IMR-90 (cell line): ENCODE results near the gene SCTR. TPM values are rescaled to one million over a fixed set of nuclear protein-coding genes. Genes with fewer than 3 reads are reported as not detected.

Source experiments
- ATAC-seq: fragments of 200-7000 bp; cut with Tn5 transposase; 2 replicates; pipeline ENCODE4 v1.9.1; 2020; ENCODE audit warnings: low read depth, mild to moderate bottlenecking, moderate library complexity
- BruUV-seq: library from RNA; stranded (reverse); fragments of 400-500 nt; replicated peaks from 2 replicates; lab custom pipeline; 2021; lab: Mats Ljungman, UMichigan
- CTCF ChIA-PET: fragments of 300-600 bp; formaldehyde crosslinking; extraction: SDS; loops from one replicate; lab custom pipeline; 2021; ENCODE audit warnings: antibody characterized with exemption; lab: Yijun Ruan, JAX
- POLR2A ChIA-PET: fragments of 300-600 bp; sonication (Branson Sonifier 250); formaldehyde crosslinking; loops from one replicate; lab custom pipeline; 2022; ENCODE audit warnings: antibody characterized with exemption; ENCODE audit not compliant: unreplicated experiment; lab: Charles Lee
- DNase-seq: peaks from one replicate; pipeline ENCODE4 v3.0.0; 2013
- H2AFZ ChIP-seq: replicated peaks from 2 replicates; pipeline ENCODE3; 2013; ENCODE audit warnings: low read length, mild to moderate bottlenecking; ENCODE audit not compliant: poor library complexity
- H2AK5ac ChIP-seq: 2 replicates; pipeline ENCODE4 v1.6.1; 2013; ENCODE audit warnings: low read depth, low read length, inconsistent platforms
- H2AK9ac ChIP-seq: replicated peaks from 2 replicates; pipeline ENCODE3; 2013; ENCODE audit warnings: mild to moderate bottlenecking, low read depth, low read length, moderate library complexity; ENCODE audit not compliant: poor library complexity
- H2BK120ac ChIP-seq: 2 replicates; pipeline ENCODE4 v1.6.1; 2013; ENCODE audit warnings: low read depth, low read length, inconsistent platforms
- H2BK15ac ChIP-seq: 3 replicates; pipeline ENCODE4 v1.6.1; 2013; ENCODE audit warnings: low read depth, low read length, inconsistent platforms
- H2BK20ac ChIP-seq: 2 replicates; pipeline ENCODE4 v1.6.1; 2013; ENCODE audit warnings: low read depth, mild to moderate bottlenecking, inconsistent platforms, low read length, moderate library complexity
- H2BK5ac ChIP-seq: 2 replicates; pipeline ENCODE4 v1.6.1; 2013; ENCODE audit warnings: mild to moderate bottlenecking, low read depth, low read length, inconsistent platforms; ENCODE audit not compliant: poor library complexity, severe bottlenecking
- H3K14ac ChIP-seq: replicated peaks from 2 replicates; pipeline ENCODE4 v1.6.1; 2013; ENCODE audit warnings: low read depth, low read length, inconsistent platforms
- H3K18ac ChIP-seq: 2 replicates; pipeline ENCODE4 v1.6.1; 2013; ENCODE audit warnings: low read depth, low read length, control low read depth
- H3K23ac ChIP-seq: 2 replicates; pipeline ENCODE4 v1.6.1; 2013; ENCODE audit warnings: low read depth, low read length, inconsistent platforms
- H3K27ac ChIP-seq: 2 replicates; pipeline ENCODE4 v1.5.1; 2013; ENCODE audit warnings: mild to moderate bottlenecking, control low read depth, low read length; ENCODE audit not compliant: insufficient read depth
- H3K27me3 ChIP-seq: 2 replicates; pipeline ENCODE4 v1.6.1; 2013; ENCODE audit warnings: low read length; ENCODE audit not compliant: control insufficient read depth, insufficient read depth
- H3K36me3 ChIP-seq: 2 replicates; pipeline ENCODE4 v1.6.1; 2013; ENCODE audit warnings: low read length, mixed read lengths; ENCODE audit not compliant: control insufficient read depth, insufficient read depth
- H3K4ac ChIP-seq: 2 replicates; pipeline ENCODE4 v1.6.1; 2013; ENCODE audit warnings: low read depth, low read length, inconsistent platforms
- H3K4me1 ChIP-seq: 2 replicates; pipeline ENCODE4 v1.6.1; 2013; ENCODE audit warnings: low read length, mixed read lengths; ENCODE audit not compliant: control insufficient read depth, insufficient read depth
- H3K4me2 ChIP-seq: 2 replicates; pipeline ENCODE4 v1.6.1; 2013; ENCODE audit warnings: low read depth, mild to moderate bottlenecking, control low read depth, low read length, moderate library complexity
- H3K4me3 ChIP-seq: 2 replicates; pipeline ENCODE4 v1.5.1; 2013; ENCODE audit warnings: low read depth, mild to moderate bottlenecking, control low read depth, low read length, moderate library complexity; ENCODE audit not compliant: insufficient read depth
- H3K56ac ChIP-seq: 2 replicates; pipeline ENCODE4 v1.6.1; 2013; ENCODE audit warnings: low read length, inconsistent platforms; ENCODE audit not compliant: insufficient read depth; ENCODE audit errors: extremely low read depth
- H3K79me1 ChIP-seq, 2 experiments: 2 replicates each; pipeline ENCODE4 v1.6.1; 2013; ENCODE audit warnings: low read length in 2 of 2, inconsistent platforms in 1 of 2, low read depth in 1 of 2
- H3K9ac ChIP-seq: 2 replicates; pipeline ENCODE4 v1.6.1; 2013; ENCODE audit warnings: low read depth, low read length, control low read depth
- H3K9me1 ChIP-seq: 2 replicates; pipeline ENCODE4 v1.6.1; 2013; ENCODE audit warnings: low read length, inconsistent platforms; ENCODE audit not compliant: insufficient read depth
- H3K9me3 ChIP-seq: 2 replicates; pipeline ENCODE4 v1.6.1; 2013; ENCODE audit warnings: low read length; ENCODE audit not compliant: control insufficient read depth, insufficient read depth
- H4K20me1 ChIP-seq: 2 replicates; pipeline ENCODE4 v1.6.1; 2013; ENCODE audit warnings: low read length, inconsistent platforms; ENCODE audit not compliant: insufficient read depth
- H4K5ac ChIP-seq: 2 replicates; pipeline ENCODE4 v1.6.1; 2013; ENCODE audit warnings: mild to moderate bottlenecking, low read depth, low read length, control low read depth
- H4K8ac ChIP-seq, 2 experiments: 2 replicates each; pipeline ENCODE4 v1.6.1; 2013; ENCODE audit warnings: low read depth in 2 of 2, low read length in 2 of 2, control low read depth in 1 of 2, inconsistent platforms in 1 of 2
- H4K91ac ChIP-seq: 2 replicates; pipeline ENCODE4 v1.6.1; 2013; ENCODE audit warnings: low read depth, low read length, inconsistent platforms; ENCODE audit not compliant: insufficient read depth
- CHD1 ChIP-seq: IDR thresholded peaks from 2 replicates; pipeline ENCODE4 v1.6.1; 2012; ENCODE audit warnings: low read depth, low read length, improper control_type of control experiment
- MAZ ChIP-seq: IDR thresholded peaks from 2 replicates; pipeline ENCODE4 v1.6.1; 2012; ENCODE audit warnings: low read depth, mild to moderate bottlenecking, low read length, improper control_type of control experiment, moderate library complexity, borderline replicate concordance
- POLR2A ChIP-seq: IDR thresholded peaks from 2 replicates; pipeline ENCODE4 v1.6.1; 2012; ENCODE audit warnings: mild to moderate bottlenecking, low read depth, low read length
- RFX5 ChIP-seq: IDR thresholded peaks from 2 replicates; pipeline ENCODE4 v1.8.0; 2012; ENCODE audit warnings: low read depth, mild to moderate bottlenecking, low read length, moderate library complexity
- WGBS, 2 experiments: methylation state at CpG; one replicate each; pipeline versions ENCODE4 v1.1.5 to v1.1.7; 2013; ENCODE audit warnings: missing lambda C conversion rate in 2 of 2; ENCODE audit not compliant: insufficient read length in 1 of 2; ENCODE audit errors: extremely low coverage in 2 of 2; 5-methylcytosine and 5-hydroxymethylcytosine counted together
- dilution Hi-C: fragments of 300-500 bp; cut with HindIII; formaldehyde crosslinking; loops from one replicate; pipeline ENCODE4 v1.14.3; 2018; ENCODE audit warnings: low sequenced_read_pairs; ENCODE audit not compliant: unreplicated experiment
- in situ Hi-C: fragments of 300-500 bp; cut with MboI; formaldehyde crosslinking; loops from 3 replicates; pipeline ENCODE4 v1.14.3; 2019; ENCODE audit warnings: low sequenced_read_pairs, inconsistent platforms, mixed read lengths
- intact Hi-C: fragments of 100-400 bp; cut with micrococcal nuclease; formaldehyde crosslinking; loops from 2 replicates; pipeline ENCODE4 v1.10.0; 2022
- polyA plus RNA-seq, 3 experiments: library from polyadenylated mRNA; depleted of rRNA; stranded (reverse); fragments of >200 nt; gene quantifications; 2 replicates each; pipeline ENCODE4 v1.2.3, GENCODE V29; 2012; ENCODE audit warnings: low replicate concordance in 1 of 3
- total RNA-seq: library from RNA; depleted of rRNA; stranded (reverse); fragments of >200 nt; gene quantifications from 2 replicates; pipeline ENCODE4 v1.2.3, GENCODE V29; 2012
- TF ChIP-seq, protein P1 (sequence below): fragments of 150-350 bp; IDR thresholded peaks from 2 replicates; pipeline ENCODE4 v1.6.1; 2016; ENCODE audit warnings: low read depth, mild to moderate bottlenecking, low read length, moderate library complexity, borderline replicate concordance

SCTR gene
- total and polyA plus RNA-seq, 2 of the 4 experiments (the other 2 are of a cell fraction): not detected

DNA sequence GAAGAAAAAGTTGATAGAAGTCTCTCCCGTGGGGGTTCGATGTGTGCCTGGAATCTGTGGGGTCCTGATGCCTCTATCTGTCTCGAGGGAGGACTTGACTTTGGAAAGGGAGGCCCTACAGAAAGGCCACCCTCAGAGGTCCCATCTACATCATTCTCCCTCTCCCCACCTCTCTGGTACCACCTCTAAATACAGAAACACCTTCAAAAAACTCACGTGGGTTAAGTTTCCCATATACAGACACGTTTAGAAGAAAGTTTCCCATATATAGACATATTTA lies 97.9 kb downstream of the SCTR start:
- Histone ChIP-seq H3K9me3 (no peaks in the 10 kb centered on the region), H3K4me2 (no peak overlapping the region), H3K27ac (no peak overlapping the region), H3K4me3 (no peak overlapping the region), H3K9ac (no peak overlapping the region), H2AFZ (no peak overlapping the region), H4K20me1 (no peaks in the 10 kb centered on the region), H4K8ac (no peak overlapping the region), H3K36me3 (no peaks in the 10 kb centered on the region), H3K23ac (no peak overlapping the region), H3K14ac (no peak overlapping the region), H4K91ac (no peak overlapping the region), H2AK9ac (no peak overlapping the region), H2BK15ac (no peak overlapping the region), H3K18ac (no peak overlapping the region), H3K79me1 (no peaks in the 10 kb centered on the region), H2BK20ac (no peak overlapping the region), H3K4ac (no peak overlapping the region), H3K4me1 (no peaks in the 10 kb centered on the region), H3K27me3 (peaks cover 49% of the 10 kb centered on the region), H4K5ac (no peak overlapping the region), H2AK5ac (no peak overlapping the region), H3K9me1 (no peaks in the 10 kb centered on the region), H3K56ac (no peak overlapping the region), H2BK5ac (no peak overlapping the region), H2BK120ac (no peak overlapping the region)
- intact Hi-C loops: no loop called here
- ATAC-seq (no peak), DNase-seq (no peak)
- no CpG with 5 or more reads among the region's 5 CpGs for WGBS, 2 experiments
- CTCF ChIA-PET: no interaction called here
- BruUV-seq: no TSS peak
- in situ Hi-C loops: no loop called here
- TF ChIP-seq MAZ: no peak
- TF ChIP-seq, protein P1, sequence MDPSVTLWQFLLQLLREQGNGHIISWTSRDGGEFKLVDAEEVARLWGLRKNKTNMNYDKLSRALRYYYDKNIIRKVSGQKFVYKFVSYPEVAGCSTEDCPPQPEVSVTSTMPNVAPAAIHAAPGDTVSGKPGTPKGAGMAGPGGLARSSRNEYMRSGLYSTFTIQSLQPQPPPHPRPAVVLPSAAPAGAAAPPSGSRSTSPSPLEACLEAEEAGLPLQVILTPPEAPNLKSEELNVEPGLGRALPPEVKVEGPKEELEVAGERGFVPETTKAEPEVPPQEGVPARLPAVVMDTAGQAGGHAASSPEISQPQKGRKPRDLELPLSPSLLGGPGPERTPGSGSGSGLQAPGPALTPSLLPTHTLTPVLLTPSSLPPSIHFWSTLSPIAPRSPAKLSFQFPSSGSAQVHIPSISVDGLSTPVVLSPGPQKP: no peak
- TF ChIP-seq POLR2A: no peak
- TF ChIP-seq CHD1: no peak
- TF ChIP-seq RFX5: no peak
- dilution Hi-C loops: no loop called here
- POLR2A ChIA-PET: no interaction called here
